GM18511 (cell line): ENCODE data around the gene PRDM16.

ENCODE experiments used
- ATAC-seq: cut with Tn5 transposase; IDR thresholded peaks from one replicate; pipeline ENCODE4 v1.9.1; 2021; ENCODE audit warnings: mild to moderate bottlenecking, moderate library complexity; ENCODE audit not compliant: unreplicated experiment

Gene PRDM16

DNA sequence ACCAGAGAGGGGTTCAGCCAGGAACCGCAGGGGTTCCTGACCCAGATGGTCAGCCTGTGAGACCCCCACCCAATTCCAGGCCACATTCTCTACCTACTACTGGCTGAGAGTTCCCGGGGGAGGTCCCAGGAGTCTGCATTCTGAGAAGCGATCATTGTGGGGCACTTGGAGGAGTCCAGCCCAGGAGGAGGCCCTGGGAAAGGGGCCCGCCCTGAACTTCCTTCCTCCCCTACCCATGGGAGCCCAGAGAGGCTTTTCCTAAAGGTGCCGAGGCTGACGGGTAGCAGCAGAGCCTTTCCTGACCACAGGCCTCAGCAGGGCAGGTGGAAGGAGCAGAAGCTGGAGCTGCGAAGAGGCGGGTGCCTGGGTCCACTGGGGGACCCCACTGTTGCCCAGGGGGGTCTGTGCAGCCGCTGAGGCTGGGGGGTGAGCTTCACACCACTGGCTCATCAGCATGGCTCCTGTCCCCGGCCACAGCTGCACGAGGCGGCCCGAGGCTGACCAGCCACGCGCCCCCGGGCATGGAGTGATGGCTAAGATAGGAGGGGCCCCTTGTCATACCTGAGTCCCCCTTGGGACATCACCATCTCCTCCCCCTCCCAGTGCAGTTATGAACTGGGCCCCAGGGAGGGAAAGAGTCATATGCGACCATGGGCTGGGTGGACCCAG lies 127.7 kb downstream of the PRDM16 start:
- ATAC-seq = no peak

DNA sequence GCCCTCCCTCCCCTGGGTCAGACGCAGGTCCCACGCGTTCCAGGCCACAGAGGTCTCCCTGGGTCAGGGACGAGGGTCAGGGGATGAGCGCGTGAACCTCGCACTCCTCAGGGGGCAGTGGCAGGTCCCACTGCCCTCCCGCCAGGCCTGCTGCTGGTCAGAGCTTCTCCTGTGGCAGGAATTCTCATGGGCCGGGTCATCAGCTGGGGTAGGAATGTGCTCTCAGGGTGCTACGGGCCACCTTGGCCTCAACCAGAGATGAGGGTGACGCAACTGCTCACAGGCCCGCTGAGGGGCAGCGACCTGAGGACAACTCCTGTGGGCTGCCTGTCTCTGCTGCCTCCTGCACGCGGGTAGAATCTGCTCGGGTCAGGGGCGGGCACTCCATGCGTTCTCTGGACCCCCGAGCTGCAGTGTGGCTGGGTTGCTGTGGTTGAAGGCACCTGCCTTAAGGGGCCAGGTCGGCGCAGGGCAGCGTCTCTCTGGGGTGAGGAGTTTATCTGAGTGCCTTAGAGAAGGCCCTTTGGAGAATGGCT lies 128.8 kb downstream of the PRDM16 start:
- no peak for ATAC-seq

DNA sequence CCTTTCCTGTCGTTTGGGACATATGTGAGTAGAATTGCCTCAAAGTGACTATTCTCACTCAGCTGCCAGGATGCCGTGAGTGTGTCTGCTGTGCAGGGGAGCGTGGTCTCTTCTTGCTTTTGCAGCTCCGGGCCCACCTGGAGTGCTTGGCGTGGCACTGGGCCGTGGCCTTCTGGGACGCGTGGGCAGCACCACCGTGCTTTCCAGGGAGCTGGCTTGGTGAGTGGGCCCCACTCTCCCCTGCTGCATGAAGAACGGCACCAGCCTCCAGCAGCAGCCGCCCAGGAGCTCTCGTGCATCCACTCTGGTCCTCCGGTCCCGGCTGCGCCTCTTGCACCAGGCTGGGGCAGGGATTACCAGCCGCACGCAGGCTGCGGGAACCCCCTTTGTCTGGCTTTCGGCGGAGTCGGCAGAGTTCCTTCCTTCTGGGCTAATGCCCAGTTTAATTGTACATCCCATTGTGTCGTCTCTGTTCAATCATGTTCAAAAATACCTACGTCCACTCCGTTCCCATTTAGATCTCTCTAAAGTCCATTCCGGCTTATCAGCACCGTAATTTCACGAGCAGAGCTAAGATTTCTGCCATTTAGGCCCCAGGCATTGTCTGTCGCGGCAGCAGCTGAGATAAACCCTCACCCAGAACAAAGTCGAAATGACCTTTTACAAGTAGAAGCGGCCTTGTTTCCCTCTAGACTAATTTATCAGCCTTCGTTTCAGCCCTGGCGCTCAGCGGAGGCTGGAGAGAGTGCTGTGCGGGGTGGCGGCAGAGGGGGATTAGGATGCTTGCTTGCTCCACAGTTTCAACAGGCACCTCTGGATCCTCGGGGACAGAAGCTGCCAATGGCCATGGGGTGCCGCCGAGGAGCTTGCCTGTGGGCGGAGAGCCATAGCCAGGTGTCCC lies 129.6 kb downstream of the PRDM16 start:
- no peak for ATAC-seq

DNA sequence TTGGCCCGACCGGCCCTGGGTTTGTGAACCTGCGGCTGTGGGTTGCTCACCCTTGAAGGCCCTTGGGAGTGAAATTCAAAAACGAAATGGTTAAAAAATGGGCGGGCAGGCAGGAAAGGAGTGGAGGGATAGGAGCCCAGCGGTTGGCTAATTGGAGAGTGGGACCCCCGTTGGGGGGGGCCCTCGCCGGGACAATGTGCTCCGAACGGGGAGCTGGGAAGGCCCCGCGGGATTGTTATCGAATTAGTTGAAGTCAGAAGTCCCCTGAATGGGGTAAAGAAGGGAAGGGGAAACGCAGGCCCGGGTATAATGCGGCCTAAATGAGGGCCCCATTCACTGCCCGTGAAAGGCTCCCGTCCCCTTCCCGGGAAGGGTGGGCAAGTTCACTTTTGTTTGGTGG lies 135.7 kb downstream of the PRDM16 start:
- ATAC-seq = no peak

DNA sequence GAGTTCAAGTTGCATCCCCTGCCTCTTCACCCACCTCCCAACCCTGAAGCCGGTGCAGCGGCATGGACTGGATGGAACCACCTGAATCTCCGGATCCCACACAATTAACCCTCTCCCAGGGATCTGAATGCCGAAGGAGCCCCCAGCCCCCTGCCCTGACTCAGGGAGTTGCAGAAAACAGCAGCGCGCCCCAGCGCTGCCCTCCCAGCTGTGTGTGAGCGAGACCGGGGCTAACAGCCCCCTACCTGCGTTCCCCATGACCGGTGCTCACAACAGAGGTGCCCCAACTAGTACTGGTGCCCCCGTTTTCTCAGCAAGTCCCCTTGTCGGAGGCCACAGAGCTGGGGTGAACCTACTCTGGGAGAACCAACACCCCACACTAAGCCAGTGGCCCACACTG lies 136.8 kb downstream of the PRDM16 start:
- ATAC-seq = no peak

DNA sequence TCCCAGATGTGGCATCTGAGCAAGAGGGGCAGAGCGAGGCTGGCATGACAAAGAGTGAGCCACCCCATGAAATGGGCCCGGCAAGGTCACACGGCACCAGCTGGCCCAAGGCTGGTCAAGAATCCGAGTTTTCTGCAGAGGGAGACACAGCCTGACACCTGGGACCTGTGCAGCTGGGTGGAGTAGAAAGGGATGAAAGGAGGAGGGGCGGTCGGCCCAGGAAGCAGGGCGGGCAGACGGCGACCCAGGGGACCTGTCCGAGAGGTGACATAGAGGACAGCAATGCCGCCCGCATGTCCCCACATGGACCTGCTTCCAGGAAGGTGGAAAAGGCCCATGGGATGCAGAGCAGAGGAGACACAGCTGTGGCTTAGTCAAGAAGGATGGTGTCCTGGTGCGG lies 137.7 kb downstream of the PRDM16 start:
- no peak for ATAC-seq

DNA sequence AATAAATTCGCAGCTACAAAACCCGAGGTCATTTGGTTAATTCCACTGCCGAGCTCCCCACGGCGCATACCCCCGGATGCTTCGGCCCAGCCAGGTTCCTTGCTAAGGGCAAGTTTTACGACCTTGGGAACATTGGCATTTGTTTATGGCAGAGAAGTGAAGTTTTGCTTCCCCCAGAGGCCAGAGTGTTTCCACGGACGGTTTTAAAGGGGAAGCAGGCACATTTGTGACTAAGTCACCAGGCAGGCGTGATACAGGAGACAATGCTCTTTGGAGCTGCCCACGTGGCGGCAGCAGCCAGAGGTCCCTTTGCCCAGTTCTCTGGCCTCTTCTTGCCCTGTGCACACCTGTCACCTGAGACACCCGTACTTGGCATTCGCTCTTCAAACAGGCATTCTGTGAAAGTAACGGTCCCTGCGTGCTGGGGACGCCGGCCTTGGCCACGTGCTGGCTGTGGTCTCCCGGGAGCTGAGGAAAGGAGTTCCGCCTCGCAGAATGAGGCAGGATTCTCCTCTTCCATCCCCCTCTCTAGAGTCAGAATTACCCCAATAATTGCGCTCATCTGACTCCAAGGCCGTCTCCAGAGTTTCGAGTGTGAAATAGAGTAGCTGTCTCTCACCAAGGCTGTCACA lies 138.3 kb downstream of the PRDM16 start:
- ATAC-seq = no peak

DNA sequence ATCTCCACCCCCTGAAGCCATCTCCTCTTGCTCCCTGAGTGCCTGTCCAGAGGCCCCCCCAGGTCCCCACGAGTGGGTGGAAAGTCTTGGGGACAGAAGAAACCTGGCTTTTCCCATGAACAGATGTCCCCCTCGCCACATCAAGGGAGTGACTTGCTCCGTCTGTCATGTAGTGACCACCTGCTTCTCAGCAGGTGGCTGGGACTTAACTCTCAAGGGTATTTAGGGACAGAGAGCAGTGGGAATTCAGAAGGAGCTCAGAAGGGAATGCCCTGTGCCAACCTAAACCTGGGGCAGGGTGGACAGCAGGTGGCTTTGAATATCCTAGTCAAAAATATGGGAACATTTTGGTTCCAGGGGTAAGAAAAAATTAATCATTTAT lies 139.8 kb downstream of the PRDM16 start:
- ATAC-seq = no peak

DNA sequence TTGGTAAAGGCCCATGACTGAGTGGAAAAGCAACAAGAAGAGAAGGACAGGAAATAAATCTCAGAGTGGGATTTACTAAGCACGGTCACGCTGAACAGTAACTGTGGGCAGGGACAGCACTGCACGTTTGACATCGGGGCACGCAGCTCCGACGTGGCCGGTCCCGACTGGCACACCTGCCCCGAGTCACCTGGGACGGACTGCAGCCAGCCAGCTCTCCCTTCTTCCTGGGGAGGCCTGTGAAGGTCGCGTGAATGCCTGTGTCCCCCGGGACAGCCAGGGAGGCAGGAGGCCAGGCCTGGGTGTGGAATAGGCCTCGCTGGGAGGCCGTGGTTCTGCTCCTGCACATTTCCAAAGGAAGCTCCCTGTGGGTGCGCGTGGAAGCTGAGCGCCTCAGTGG lies 140.2 kb downstream of the PRDM16 start:
- ATAC-seq = no peak

DNA sequence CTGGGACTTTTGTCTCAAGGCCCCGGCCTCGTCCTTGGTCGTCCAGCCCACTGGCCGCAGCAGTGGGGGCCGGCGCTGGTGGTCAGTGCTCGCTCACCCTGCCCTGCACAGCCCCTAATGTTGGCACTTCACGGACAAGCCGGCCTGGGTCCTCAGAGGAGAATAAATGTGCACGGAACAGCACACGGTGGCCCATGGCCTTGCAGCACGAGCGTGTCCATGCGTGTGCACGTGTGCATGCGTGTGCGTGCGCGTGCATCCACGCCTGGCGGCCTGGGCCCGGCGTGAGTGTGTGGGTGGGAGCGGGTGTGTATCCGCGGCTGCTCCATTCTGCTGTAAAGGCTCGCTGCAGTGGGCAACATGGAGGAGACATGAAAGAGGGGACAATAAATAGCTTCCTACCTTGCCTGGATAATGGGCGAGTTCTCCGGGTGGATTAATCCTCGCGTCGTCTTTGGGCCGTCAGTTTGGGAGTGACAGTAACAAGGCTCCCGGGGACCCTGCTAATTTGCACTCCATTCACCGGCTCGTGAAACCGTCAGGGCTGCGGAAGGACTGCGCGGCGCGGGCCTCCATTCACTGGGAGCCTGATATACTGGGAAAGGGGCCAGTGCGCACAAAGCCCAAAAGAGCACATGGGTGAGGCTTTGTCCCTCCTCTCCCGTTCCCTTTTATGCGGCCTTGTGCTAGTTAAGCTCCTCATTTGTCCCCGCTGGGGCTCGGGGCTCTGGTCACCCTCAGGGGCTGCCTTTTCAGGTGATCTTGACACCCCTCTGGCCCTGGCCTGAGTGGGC lies 142.8 kb downstream of the PRDM16 start:
- ATAC-seq = no peak

DNA sequence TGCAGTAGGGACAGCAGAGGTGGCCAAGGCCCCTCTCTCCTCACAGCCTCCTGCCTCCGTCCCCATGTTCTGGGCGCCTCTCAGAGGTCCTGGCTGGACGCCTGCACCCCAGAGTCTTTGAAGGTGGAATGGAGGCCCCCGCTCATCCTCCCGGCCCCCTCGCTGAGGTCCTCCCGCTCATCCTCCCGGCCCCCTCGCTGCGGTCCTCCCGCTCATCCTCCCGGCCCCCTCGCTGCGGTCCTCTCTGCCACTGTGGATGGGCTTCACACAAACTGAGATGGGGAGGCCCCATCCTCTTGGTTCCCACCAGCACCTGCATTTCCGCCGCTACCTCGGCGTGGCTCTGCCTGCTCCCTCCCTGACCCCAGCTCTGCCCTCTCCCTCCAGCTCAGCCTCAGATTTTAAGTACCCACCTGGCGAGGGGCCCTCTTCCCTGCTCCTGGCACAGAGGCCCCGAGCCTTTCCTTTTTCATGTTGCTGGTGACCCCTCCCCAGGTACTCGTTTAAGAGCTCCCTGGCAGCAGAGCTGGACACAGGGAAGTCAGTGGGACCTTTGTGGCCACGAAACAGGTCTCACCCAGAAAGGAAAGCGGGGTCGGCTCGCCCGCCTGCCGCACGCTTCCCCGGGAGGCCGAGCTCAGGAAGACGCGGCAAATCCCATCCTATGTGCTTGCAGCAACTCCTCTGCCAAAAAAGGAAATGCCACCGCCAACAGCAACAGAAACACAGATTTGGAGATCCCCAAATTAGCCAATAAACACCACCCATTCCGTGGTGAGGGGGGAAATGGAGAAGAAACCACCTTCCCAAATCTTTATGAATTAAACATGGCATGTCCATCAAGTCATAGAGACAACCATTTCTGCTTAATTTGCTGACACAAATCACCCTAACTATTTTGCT lies 143.7 kb downstream of the PRDM16 start:
- no peak for ATAC-seq

DNA sequence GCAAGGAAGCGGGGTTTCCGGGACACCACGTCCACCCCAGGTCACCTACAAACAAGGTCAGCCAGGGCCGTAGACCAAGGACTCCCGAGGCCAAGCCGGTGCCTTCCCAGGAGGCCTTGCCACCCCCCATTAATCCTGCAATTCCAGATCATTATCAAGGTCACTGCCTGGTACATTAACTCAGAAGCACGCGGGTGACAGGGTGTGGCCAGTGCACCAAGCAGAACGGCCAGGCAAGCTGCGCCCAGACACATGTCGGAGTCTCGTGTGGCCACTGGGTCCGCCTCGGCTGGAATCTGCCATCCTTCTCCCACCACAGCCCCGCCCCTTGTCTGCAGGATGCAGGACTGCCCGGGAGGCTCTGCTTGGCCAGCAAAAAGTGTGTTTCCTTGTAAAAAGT lies 144.7 kb downstream of the PRDM16 start:
- ATAC-seq = no peak

DNA sequence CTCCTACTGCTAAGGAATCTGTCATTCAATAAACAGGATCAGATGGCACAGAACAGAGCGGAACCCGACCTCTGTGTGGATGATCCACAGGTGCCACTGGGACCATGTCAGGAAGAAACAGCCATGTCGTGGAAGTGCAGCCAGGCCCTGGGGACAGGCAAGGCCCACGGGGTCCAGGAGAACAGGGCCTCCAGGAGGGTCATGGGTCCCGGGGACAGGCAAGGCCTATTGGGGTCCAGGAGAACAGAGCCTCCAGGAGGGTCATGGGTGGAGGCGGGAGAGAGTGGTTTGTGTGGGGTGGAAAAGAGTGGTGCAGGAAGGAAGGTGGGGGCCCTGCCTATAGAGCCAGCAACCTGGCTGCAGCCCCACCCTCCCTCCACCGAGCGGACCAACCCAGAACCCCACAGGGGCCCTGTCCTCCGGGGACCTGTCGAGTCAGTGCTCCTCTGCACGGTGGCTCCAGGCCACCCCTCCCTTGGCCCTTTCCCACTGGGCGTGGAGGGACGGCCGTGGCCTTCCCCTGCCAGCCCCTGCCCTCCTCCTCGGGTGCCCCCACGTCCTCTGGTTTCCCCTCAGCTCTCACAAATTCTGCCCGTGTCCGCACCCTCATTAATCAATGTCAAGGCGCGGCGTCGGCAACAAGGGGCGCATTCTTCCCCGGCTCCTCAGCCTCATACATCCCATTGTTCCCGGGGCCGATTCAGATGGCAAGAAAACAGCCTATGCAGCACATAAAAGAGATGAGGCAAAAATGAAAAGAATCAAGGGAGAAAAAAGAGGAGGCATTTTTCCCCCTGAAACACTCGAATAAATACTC lies 146.4 kb downstream of the PRDM16 start:
- ATAC-seq = no peak

DNA sequence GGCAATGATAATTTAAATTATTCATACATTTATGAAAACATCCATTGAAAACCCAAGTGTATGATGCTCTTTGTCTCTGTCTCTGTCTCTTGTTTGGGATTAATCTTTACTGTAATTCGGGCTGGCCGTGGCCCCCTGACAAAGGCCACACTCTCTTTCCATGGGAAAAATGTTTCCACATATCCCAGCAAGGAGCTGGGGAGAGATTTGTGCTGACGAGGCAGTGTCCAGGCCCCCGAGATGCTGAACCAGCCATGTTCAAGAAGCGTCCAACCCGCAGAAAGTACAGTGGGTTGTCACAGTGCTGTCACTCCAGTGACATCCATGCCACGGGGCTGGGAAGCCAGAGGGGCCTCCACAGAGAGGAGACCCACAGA lies 147.0 kb downstream of the PRDM16 start:
- no peak for ATAC-seq

DNA sequence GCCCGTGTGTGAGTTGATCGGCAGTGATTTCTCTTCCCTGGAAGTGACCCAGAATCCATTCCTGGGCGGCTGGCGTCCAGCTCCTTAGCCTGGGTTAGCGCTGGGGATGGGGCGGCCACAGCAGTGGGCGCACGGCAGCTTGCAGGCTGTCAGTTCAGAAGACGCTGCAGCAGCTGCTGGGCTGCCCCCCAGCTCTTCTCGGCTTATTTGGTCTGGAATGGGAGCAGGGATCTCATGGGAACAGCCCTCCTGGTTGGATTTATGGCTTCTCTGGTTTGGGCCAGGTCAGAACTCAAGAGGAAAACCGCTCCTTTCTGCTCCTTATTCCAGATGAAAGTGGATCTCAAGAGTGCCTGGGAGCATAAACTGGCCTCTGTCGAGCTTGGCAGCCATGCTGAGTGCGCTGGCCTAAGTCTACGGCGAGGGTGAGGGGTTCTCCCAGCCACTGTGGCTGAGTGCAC lies 148.2 kb downstream of the PRDM16 start:
- no peak for ATAC-seq

DNA sequence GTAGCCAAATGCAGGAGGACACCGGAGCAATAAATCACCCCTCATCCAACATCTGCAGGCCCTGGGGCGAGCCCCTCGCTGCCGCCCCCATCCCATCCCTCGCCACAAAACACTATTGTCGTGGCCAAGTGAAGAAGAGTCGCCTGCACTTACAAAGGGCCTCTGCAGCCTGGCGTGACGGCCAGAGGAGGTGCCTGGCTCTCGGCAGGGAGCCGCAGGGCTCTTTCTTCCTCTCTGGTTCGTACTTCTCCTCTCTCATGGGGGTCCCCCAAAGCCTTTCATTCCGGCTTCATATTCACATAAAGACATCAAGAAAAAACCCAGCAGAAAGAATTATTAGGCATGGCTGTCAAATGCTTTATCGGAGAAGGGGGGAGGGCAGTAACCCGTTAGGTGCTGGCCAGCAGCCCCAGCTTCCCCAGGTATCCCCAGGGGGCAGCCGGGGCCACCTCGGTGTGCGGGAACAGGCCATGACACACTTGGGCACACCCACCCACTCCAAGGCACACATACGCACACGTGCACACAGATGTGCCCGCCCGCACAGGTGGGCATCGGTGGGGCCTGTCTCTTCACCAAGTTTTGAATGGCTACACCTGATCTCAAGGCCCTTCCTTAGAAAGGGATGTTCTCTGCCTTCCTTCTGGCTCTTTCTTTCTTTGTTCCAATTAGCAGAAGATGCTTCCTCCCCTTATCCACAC lies 149.1 kb downstream of the PRDM16 start:
- ATAC-seq = no peak

DNA sequence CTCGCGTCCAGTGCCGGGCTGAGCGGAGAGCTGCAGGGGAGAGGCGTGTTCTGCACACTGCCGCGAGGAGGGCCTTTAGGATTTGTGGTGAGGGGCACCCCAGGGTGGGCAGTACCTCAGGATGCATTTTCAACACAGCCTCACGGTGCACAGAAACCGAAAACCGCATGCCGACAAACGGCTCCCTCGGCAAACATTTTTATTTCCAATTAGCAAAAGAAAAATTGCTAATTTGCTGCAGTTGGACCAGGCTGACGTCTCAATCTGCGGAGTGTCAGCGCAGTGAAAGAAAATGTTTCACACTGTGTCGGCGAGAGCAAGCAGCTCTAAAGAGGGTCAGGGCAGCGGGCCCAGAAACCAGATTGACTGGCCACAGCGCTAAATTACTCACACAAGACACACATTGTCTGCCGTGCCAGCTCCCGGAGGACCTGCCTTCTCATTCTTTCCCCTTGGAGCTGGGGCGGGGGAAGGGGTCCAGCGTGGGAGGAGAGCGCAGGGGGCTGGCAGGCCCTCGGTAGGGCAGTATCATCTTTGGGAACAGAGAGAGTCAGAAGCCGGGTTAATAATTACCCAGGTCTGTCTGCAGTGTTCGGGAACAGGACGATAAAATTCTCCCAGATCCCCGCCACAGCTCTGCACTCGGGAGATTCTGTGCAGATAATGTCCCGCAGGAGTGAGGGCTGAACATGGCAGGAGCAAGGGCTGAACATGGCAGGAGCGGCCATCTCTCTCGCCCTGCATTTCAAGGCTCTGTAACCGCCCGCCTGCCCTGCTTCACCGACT lies 150.2 kb downstream of the PRDM16 start:
- no peak for ATAC-seq
